HG03565 (cell line): ENCODE data around the gene RAB6B.

Experiments used
- ATAC-seq: cut with Tn5 transposase; IDR thresholded peaks from one replicate; pipeline ENCODE4 v1.9.1; 2021; ENCODE audit warnings: mild to moderate bottlenecking, moderate library complexity; ENCODE audit not compliant: unreplicated experiment

RAB6B gene

GRCh38 chr3:133881939-133882825 lies 13.5 kb downstream of the RAB6B start:
- ATAC-seq: no peak

GRCh38 chr3:133881492-133881891 lies 14.2 kb downstream of the RAB6B start:
- no peak for ATAC-seq

- no peak for ATAC-seq
These were observed 14.7 kb downstream of the RAB6B start for GRCh38 chr3:133880886-133881455.

GRCh38 chr3:133880287-133880686 lies 15.4 kb downstream of the RAB6B start:
- ATAC-seq: no peak

DNA sequence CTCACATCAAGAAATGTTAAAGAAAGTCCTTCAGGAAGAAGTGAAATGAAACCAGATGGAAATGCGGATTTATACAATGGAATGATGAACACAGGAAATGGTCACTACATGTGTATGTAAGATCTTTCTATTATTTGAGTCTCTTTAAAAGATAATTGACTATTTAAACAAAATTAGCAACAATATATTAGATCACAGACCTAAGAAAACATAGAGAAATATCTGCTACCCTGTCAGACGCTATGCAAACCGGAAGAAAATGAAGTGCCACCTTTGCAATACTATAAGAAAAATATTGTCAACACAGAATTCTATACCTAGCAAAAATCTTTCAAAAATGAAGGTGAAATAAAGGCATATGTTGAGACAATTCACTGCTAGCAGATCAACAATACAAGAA lies 17.2 kb downstream of the RAB6B start:
- no peak for ATAC-seq

DNA sequence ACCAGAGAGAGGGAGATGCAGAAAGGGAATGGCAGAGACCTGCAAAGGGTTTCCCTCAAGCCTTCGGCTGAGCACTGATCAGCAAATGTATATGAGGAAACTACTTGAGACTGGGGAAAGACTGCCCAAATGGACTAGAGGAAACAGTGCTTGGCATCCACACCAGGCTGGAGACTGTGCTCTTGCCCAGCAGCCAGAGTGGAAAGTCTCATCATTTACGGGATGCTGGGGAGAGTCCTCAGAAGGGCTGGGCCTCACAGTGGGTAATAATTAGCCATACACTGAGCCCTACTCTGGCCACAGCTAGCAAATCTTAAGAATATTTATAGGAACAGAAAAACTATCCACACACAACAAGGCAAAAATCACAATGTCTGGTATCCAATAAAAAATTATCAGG lies 18.5 kb downstream of the RAB6B start:
- no peak for ATAC-seq

GRCh38 chr3:133874761-133875438 lies 20.8 kb downstream of the RAB6B start:
- ATAC-seq: no peak

GRCh38 chr3:133874344-133874743 lies 21.3 kb downstream of the RAB6B start:
- no peak for ATAC-seq

GRCh38 chr3:133872781-133873180 lies 22.9 kb downstream of the RAB6B start:
- ATAC-seq: no peak

- ATAC-seq: no peak
These were observed 23.5 kb downstream of the RAB6B start for GRCh38 chr3:133872161-133872560.

GRCh38 chr3:133871368-133872090 lies 24.2 kb downstream of the RAB6B start:
- ATAC-seq: no peak

GRCh38 chr3:133870822-133871221 lies 24.9 kb downstream of the RAB6B start:
- no peak for ATAC-seq

GRCh38 chr3:133869586-133869985 lies 26.1 kb downstream of the RAB6B start:
- ATAC-seq: no peak

DNA sequence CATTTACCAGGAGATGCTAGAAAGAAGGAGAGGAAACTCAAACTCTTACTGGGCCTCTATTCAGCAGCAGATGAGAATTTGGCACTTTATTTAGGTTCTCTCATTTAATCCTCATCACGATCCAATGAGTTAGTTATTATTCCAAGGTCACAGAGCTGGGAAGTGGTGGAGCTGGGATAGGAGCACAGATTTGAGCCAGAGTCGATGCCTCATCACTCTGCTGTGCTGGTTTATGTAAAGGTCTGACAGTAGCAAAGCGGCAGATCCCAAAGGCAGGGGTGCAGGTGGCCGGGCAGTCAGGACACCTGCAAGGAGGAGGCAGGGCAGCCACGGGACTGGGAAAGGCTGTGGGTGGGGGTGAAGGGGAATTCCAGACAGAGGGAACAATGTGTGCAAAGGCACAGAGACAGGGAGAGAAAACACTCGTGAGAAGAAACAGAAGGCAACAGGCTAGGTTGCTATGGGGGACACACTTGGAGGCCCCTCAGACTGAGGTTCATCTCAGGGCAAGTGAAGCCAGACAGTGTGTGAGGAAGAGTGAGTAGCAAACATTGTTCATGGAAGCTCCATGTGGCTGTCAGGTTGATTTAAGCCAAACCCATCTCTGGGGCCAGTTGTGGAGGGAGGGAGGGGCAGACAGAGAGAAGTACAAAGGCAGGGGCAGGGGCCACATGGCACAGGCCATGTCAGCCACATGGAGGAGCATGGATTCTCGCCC lies 26.8 kb downstream of the RAB6B start:
- no peak for ATAC-seq

- ATAC-seq: no peak
These were observed 27.5 kb downstream of the RAB6B start for GRCh38 chr3:133868186-133868585.

DNA sequence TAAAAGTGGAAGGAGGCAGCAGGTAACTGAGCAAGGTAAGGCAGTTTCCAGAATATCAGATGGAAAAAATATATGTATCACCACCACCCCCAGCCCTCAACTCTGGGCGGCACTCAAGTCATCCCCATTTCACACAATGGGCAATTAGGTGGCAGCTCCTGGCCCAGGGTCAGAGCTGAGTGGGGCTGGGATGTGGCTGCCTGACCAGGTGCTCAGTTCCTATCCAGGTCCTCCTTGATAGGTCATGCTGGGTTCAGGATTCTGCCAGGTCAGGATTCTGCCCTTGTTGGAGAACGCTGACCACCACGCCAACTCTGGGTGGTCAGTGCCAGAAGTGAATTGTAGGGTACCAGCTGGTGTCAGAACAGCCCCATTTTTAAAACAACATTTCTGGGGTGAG lies 29.5 kb downstream of the RAB6B start:
- no peak for ATAC-seq

GRCh38 chr3:133865136-133865855 lies 30.4 kb downstream of the RAB6B start:
- no peak for ATAC-seq

DNA sequence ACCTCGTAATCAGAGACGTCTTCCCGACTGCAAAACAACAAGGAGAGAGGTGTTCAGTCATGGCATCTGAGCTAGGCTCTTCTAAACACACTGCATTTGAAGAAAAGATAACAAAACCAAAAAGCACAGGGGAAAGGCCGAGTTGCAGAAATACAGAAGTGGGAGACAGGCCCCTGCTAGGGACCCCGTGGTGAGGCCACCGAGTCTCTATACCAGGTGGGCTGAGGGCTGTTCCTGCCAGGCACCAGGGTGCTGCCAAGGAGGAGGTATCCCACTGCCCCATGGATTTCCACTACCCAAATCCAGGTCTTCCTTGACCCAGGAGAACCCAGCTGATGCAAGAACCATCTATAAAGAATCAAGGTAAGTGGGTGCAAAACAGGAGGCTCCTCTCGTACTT lies 31.1 kb downstream of the RAB6B start:
- ATAC-seq: no peak

- no peak for ATAC-seq
These were observed 31.8 kb downstream of the RAB6B start for GRCh38 chr3:133863911-133864310.

GRCh38 chr3:133862161-133862560 lies 33.5 kb downstream of the RAB6B start:
- ATAC-seq: no peak
